HG02571 (cell line): ENCODE measurements around the gene HOTAIR.

Experiments used
- ATAC-seq: cut with Tn5 transposase; IDR thresholded peaks from one replicate; pipeline ENCODE4 v1.9.1; 2021; ENCODE audit warnings: mild to moderate bottlenecking, moderate library complexity; ENCODE audit not compliant: unreplicated experiment

HOTAIR gene

DNA sequence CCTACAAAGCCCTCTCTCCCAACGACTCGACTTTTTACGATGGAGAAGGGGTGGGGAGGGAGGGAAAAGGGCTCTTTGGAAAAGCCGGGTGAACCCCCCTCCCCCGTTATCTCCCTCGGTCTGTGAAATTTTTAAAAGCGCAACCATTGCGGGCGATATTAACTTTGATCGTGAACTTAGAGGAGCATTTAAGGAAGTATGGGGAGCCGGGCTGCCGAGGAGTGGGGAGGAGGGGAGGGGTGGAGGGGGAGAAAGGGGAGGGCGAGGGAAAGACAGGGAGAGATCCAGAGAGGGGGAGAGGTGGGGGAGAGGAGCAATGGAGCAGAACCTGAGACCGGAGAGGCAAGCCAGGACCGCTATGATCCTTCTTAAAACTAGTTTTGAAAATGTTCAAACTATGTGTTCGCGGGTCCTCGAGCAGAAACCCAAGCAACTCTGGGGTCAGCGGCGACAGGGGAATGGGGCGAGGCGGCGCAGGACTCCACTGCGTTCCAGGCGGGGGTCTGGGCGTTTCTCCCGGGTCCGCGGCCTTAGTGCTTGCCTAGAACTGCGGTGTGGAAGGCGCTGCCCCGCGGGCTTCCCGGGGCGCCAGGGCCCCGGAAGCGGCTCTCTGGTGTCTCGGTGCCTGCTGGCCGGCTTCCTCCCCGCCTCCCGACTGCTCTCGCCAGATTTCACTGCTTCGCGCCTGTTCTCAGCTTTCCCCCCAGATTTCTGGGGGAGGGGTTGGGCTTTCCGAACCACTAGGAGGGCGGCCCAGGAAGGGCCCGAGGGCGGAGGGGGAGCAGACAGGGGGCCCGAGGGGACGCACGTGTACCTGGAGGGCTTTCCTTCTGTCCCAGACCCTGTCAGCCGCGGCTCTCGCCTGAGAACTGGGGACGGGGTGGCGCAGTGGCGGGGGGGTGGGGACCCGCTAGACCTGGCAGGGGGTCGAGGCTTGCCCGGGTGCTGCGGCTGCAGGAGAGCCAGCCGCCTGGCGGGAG, at the start of gene HOTAIR:
HOTAIR (minus strand) TSS at position 871 of the 980 bp plus-strand sequence.
- no peak for ATAC-seq

DNA sequence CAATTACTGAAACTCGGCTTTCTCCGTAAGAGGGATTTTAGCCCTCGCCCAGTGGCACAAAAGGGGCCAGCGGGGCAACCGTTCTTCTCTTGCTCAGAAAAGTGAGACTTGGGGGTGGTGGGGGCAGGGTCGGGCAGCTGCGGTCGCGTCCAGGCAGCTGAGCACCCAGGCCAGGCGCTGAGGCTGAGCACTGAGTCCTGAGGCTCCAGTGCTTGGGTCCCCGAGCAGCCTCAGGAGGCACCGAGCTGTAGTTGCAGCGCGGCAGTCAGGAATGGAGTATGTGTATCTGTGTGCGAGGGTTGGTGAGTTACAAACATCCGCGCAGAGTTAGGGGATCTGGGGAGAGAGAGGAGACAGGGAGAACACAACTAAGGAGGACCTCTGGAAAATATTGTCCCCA, 49.4 kb upstream of the HOTAIR start:
- ATAC-seq: no peak

- ATAC-seq: no peak
Measured at GRCh38 chr12:54022960-54023884, 48.5 kb upstream of the HOTAIR start.

GRCh38 chr12:54021432-54022013, 46.8 kb upstream of the HOTAIR start:
- no peak for ATAC-seq

DNA sequence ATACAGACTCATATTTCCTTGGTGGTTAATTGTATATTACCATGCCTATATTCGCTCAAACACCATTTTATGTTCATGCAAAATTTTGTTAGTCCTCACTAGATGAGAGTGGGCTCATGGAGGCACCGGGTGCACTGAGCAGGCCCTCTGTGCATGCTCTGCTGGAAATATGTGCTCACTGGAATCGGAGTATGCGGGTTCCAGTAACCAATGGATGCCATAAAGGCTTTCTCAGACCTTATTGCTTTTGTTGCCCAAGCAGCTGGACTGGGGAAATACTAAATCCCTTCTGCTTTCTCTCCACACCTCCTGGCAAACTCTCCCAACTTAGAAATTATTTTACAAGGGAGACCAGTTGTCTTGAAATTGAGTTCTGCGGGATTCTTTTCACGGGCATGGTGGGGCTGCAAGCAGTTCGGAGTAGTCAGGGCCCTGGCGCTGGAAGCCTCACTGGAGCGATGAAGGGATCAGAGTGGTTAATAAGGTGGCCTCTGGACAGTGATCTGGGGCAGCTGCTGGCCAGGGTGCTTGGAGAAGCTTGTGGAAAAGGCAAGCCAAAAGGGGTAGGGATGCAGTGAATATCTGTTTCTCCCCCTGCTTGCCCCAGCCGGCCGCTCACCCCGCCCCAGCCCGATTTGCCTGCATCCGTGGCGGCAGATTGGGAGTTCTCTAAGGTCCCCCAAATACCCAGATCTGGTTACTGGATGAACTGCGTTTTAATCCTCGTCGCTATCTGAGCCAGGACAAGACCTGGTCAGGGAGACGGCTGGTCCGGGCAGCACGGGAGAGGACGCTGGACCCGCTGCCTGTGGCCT, 46.0 kb upstream of the HOTAIR start:
- ATAC-seq: no peak

DNA sequence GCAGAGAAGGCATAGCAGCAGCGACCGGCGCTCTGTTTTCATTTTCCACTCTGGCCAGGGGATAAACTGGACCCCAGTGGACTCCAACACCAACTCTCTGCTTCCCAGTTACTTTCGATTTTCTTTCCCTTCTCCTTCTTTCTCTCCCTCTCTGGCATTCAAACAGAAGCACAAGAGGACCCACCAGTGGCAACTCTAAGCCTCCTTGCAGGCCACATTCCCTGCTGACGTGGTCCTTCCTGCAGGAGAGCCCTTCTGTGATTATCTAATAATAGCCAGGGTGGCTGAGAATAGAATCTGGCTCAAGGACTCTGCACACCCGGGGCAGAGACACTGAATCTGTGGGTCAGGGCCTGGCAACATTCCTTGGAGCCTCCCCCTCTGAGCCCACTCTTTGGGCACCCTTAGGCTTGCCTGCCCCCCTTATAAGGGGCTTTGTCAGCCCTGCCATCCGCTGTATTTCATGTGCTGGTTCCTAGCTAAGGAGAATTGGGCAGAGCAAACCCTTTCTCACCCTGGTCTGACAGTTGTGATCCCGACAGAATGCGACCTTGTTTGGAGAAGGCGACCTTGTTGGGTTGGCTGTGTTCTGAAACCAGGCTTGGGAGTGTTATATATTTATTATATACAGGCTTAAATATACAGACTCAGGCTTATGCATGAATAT, 45.3 kb upstream of the HOTAIR start:
- ATAC-seq: no peak

- no peak for ATAC-seq
Measured at GRCh38 chr12:54019091-54019811, 44.5 kb upstream of the HOTAIR start.

- ATAC-seq: no peak
Measured at GRCh38 chr12:54018468-54018984, 43.8 kb upstream of the HOTAIR start.

- ATAC-seq: peak; percentile 64
Measured at GRCh38 chr12:54017878-54018467, 43.2 kb upstream of the HOTAIR start.

DNA sequence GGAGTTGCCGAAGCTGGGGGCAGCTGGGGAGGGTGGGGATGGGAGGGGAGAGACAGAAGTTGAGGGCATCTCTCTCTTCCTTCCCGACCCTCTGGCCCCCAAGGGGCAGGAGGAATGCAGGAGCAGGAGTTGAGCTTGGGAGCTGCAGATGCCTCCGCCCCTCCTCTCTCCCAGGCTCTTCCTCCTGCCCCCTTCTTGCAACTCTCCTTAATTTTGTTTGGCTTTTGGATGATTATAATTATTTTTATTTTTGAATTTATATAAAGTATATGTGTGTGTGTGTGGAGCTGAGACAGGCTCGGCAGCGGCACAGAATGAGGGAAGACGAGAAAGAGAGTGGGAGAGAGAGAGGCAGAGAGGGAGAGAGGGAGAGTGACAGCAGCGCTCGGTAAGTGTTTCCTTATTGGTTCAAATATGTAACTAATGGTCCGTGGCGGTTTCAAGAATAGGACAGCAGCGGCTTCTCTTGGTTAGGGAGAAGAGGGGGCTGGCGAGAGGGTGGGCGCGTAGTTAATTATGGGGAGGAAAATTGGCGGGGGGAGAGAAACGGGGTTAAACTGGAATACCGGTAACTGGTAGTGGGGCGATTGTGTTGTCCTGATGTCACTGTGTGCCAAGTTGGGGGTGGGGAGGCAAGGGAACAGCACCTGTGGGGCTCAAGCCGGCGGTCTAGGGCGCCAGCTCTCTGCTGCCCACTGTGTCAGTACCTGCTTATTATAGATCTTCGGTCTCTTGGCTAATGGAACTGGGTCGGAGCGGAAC, 42.5 kb upstream of the HOTAIR start:
- peak; percentile 34 for ATAC-seq

DNA sequence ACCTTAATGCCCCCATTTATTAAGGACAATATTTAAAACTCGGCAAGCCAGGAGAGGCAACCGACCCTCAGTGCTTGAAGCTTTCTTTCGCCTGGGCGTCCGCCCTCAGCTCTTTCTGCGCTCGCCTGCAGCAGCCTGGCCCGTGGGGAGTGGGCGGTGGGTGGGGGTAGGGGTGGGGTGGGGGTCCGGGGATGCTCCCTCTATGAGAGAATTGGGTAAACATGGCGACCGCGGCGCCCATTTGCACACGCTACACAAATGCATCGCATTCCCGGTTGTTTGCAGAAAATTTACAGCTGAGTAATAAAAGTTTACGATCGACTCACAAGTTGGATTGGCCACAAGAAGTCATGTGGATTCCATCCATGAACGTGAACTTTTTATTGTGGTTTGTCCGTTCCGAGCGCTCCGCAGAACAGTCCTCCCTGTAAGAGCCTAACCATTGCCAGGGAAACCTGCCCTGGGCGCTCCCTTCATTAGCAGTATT, 41.8 kb upstream of the HOTAIR start:
- ATAC-seq: no peak

- ATAC-seq: no peak
Measured at GRCh38 chr12:54016051-54016450, 41.3 kb upstream of the HOTAIR start.

- no peak for ATAC-seq
Measured at GRCh38 chr12:54015018-54015931, 40.5 kb upstream of the HOTAIR start.

- ATAC-seq: no peak
Measured at GRCh38 chr12:54014377-54015017, 39.7 kb upstream of the HOTAIR start.

DNA sequence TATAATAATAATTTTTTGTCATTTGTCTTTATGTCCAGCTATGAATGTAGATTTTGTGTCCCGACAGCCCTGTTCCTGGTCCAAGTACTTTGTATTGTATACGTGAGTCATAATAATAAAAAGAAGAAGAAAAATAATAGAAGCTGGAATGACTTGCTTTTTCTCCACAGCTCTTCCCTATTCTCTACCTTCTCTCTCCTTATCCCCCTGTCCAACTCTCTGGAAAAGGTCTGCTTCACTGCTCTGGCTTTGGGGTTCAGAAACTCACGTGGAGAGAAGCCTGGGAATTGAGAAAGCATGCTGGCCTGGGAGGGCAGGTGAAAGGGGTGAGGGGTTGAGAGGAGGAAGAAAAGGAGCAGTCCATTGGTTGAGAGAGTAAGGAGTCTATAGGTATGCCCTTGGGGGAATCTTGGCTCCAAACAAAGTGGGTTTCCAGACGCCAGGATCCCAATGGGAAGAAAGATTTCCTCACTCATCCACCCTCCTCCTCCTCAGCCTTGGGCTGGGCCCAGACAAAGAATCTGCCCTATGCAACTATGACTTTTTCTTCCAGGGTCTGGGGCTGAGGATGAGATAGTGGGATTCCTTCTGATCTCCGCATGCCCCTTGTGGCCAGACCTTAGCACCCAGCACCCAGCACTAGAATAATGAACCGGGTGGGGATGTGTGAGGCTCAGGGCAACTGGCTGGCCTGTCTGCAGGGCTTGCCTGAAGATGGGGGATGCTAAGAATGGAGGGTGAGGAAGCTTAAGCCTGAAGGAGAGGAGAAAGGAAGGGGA, 38.1 kb upstream of the HOTAIR start:
- ATAC-seq: no peak
